Inflammatory macrophage treated with lipopolysaccharide for 4 hours (primary cell): ENCODE results near the gene PRADC1.
A peak's percentile ranks its signal among the peaks of the same experiment; 100 is the strongest.

Experiments
- DNase-seq: peaks from one replicate; pipeline ENCODE4 v3.0.0-alpha.2; 2020

The PRADC1 gene

GRCh38 chr2:73233932-73234832 lies 1.1 kb upstream of the PRADC1 start, which contains the start of gene CCT7:
Gene CCT7 (plus strand): TSS chr2:73234308. CDS start chr2:73234379, 71 bp downstream.
- peak; percentile 92 for DNase-seq

GRCh38 chr2:73232403-73233153 lies 461 bp downstream of the PRADC1 start:
- DNase-seq = peak; percentile 6

- DNase-seq = no peak
Observed at GRCh38 chr2:73228631-73229030, 4.4 kb downstream of the PRADC1 start.

GRCh38 chr2:73227086-73227485 lies 6.0 kb downstream of the PRADC1 start:
- no peak for DNase-seq

- no peak for DNase-seq
Observed at GRCh38 chr2:73225513-73226360, 7.3 kb downstream of the PRADC1 start.

- DNase-seq = no peak
Observed at GRCh38 chr2:73223821-73224220, 9.2 kb downstream of the PRADC1 start.

GRCh38 chr2:73218298-73218697 lies 14.7 kb downstream of the PRADC1 start:
- no peak for DNase-seq

- no peak for DNase-seq
Observed at GRCh38 chr2:73217826-73218225, 15.2 kb downstream of the PRADC1 start.

- no peak for DNase-seq
Observed at GRCh38 chr2:73217160-73217559, 15.9 kb downstream of the PRADC1 start.

- no peak for DNase-seq
Observed at GRCh38 chr2:73215254-73215653, 17.8 kb downstream of the PRADC1 start.

GRCh38 chr2:73214120-73215035 lies 18.7 kb downstream of the PRADC1 start, which contains the start of gene SMYD5:
Gene SMYD5 (plus strand): TSS chr2:73214245. CDS start chr2:73214267, 22 bp downstream.
- DNase-seq = peak; percentile 85

GRCh38 chr2:73212448-73213176 lies 20.4 kb downstream of the PRADC1 start:
- DNase-seq = peak; percentile 61

GRCh38 chr2:73212098-73212447 lies 21.0 kb downstream of the PRADC1 start:
- DNase-seq = no peak

- DNase-seq = no peak
Observed at GRCh38 chr2:73210696-73211095, 22.3 kb downstream of the PRADC1 start.

- DNase-seq = no peak
Observed at GRCh38 chr2:73210019-73210418, 23.0 kb downstream of the PRADC1 start.

- DNase-seq = no peak
Observed at GRCh38 chr2:73208258-73208657, 24.8 kb downstream of the PRADC1 start.

- DNase-seq = no peak
Observed at GRCh38 chr2:73205611-73206010, 27.4 kb downstream of the PRADC1 start.

- no peak for DNase-seq
Observed at GRCh38 chr2:73203055-73203681, 29.9 kb downstream of the PRADC1 start.

GRCh38 chr2:73202156-73203054 lies 30.6 kb downstream of the PRADC1 start, which contains the start of gene NOTO:
Gene NOTO (plus strand): TSS chr2:73202574. CDS start chr2:73202667, 93 bp downstream.
- DNase-seq = no peak
